IMR-90 (cell line): ENCODE measurements around the gene DNASE2B. TPM values are rescaled to one million over a fixed set of nuclear protein-coding genes. Genes with fewer than 3 reads are reported as not detected.

Source experiments
- ATAC-seq: fragments of 200-7000 bp; cut with Tn5 transposase; 2 replicates; pipeline ENCODE4 v1.9.1; 2020; ENCODE audit warnings: low read depth, mild to moderate bottlenecking, moderate library complexity
- BruUV-seq: library from RNA; stranded (reverse); fragments of 400-500 nt; replicated peaks from 2 replicates; lab custom pipeline; 2021; lab: Mats Ljungman, UMichigan
- CTCF ChIA-PET: fragments of 300-600 bp; formaldehyde crosslinking; extraction: SDS; loops from one replicate; lab custom pipeline; 2021; ENCODE audit warnings: antibody characterized with exemption; lab: Yijun Ruan, JAX
- POLR2A ChIA-PET: fragments of 300-600 bp; sonication (Branson Sonifier 250); formaldehyde crosslinking; loops from one replicate; lab custom pipeline; 2022; ENCODE audit warnings: antibody characterized with exemption; ENCODE audit not compliant: unreplicated experiment; lab: Charles Lee
- DNase-seq: peaks from one replicate; pipeline ENCODE4 v3.0.0; 2013
- H2AFZ ChIP-seq: replicated peaks from 2 replicates; pipeline ENCODE3; 2013; ENCODE audit warnings: low read length, mild to moderate bottlenecking; ENCODE audit not compliant: poor library complexity
- H2AK5ac ChIP-seq: 2 replicates; pipeline ENCODE4 v1.6.1; 2013; ENCODE audit warnings: low read depth, low read length, inconsistent platforms
- H2AK9ac ChIP-seq: replicated peaks from 2 replicates; pipeline ENCODE3; 2013; ENCODE audit warnings: mild to moderate bottlenecking, low read depth, low read length, moderate library complexity; ENCODE audit not compliant: poor library complexity
- H2BK120ac ChIP-seq: 2 replicates; pipeline ENCODE4 v1.6.1; 2013; ENCODE audit warnings: low read depth, low read length, inconsistent platforms
- H2BK15ac ChIP-seq: 3 replicates; pipeline ENCODE4 v1.6.1; 2013; ENCODE audit warnings: low read depth, low read length, inconsistent platforms
- H2BK20ac ChIP-seq: 2 replicates; pipeline ENCODE4 v1.6.1; 2013; ENCODE audit warnings: low read depth, mild to moderate bottlenecking, inconsistent platforms, low read length, moderate library complexity
- H2BK5ac ChIP-seq: 2 replicates; pipeline ENCODE4 v1.6.1; 2013; ENCODE audit warnings: mild to moderate bottlenecking, low read depth, low read length, inconsistent platforms; ENCODE audit not compliant: poor library complexity, severe bottlenecking
- H3K14ac ChIP-seq: replicated peaks from 2 replicates; pipeline ENCODE4 v1.6.1; 2013; ENCODE audit warnings: low read depth, low read length, inconsistent platforms
- H3K18ac ChIP-seq: 2 replicates; pipeline ENCODE4 v1.6.1; 2013; ENCODE audit warnings: low read depth, low read length, control low read depth
- H3K23ac ChIP-seq: 2 replicates; pipeline ENCODE4 v1.6.1; 2013; ENCODE audit warnings: low read depth, low read length, inconsistent platforms
- H3K27ac ChIP-seq: 2 replicates; pipeline ENCODE4 v1.5.1; 2013; ENCODE audit warnings: mild to moderate bottlenecking, control low read depth, low read length; ENCODE audit not compliant: insufficient read depth
- H3K27me3 ChIP-seq: 2 replicates; pipeline ENCODE4 v1.6.1; 2013; ENCODE audit warnings: low read length; ENCODE audit not compliant: control insufficient read depth, insufficient read depth
- H3K36me3 ChIP-seq: 2 replicates; pipeline ENCODE4 v1.6.1; 2013; ENCODE audit warnings: low read length, mixed read lengths; ENCODE audit not compliant: control insufficient read depth, insufficient read depth
- H3K4ac ChIP-seq: 2 replicates; pipeline ENCODE4 v1.6.1; 2013; ENCODE audit warnings: low read depth, low read length, inconsistent platforms
- H3K4me1 ChIP-seq: 2 replicates; pipeline ENCODE4 v1.6.1; 2013; ENCODE audit warnings: low read length, mixed read lengths; ENCODE audit not compliant: control insufficient read depth, insufficient read depth
- H3K4me2 ChIP-seq: 2 replicates; pipeline ENCODE4 v1.6.1; 2013; ENCODE audit warnings: low read depth, mild to moderate bottlenecking, control low read depth, low read length, moderate library complexity
- H3K4me3 ChIP-seq: 2 replicates; pipeline ENCODE4 v1.5.1; 2013; ENCODE audit warnings: low read depth, mild to moderate bottlenecking, control low read depth, low read length, moderate library complexity; ENCODE audit not compliant: insufficient read depth
- H3K56ac ChIP-seq: 2 replicates; pipeline ENCODE4 v1.6.1; 2013; ENCODE audit warnings: low read length, inconsistent platforms; ENCODE audit not compliant: insufficient read depth; ENCODE audit errors: extremely low read depth
- H3K79me1 ChIP-seq, 2 experiments: 2 replicates each; pipeline ENCODE4 v1.6.1; 2013; ENCODE audit warnings: low read length in 2 of 2, inconsistent platforms in 1 of 2, low read depth in 1 of 2
- H3K9ac ChIP-seq: 2 replicates; pipeline ENCODE4 v1.6.1; 2013; ENCODE audit warnings: low read depth, low read length, control low read depth
- H3K9me1 ChIP-seq: 2 replicates; pipeline ENCODE4 v1.6.1; 2013; ENCODE audit warnings: low read length, inconsistent platforms; ENCODE audit not compliant: insufficient read depth
- H3K9me3 ChIP-seq: 2 replicates; pipeline ENCODE4 v1.6.1; 2013; ENCODE audit warnings: low read length; ENCODE audit not compliant: control insufficient read depth, insufficient read depth
- H4K20me1 ChIP-seq: 2 replicates; pipeline ENCODE4 v1.6.1; 2013; ENCODE audit warnings: low read length, inconsistent platforms; ENCODE audit not compliant: insufficient read depth
- H4K5ac ChIP-seq: 2 replicates; pipeline ENCODE4 v1.6.1; 2013; ENCODE audit warnings: mild to moderate bottlenecking, low read depth, low read length, control low read depth
- H4K8ac ChIP-seq, 2 experiments: 2 replicates each; pipeline ENCODE4 v1.6.1; 2013; ENCODE audit warnings: low read depth in 2 of 2, low read length in 2 of 2, control low read depth in 1 of 2, inconsistent platforms in 1 of 2
- H4K91ac ChIP-seq: 2 replicates; pipeline ENCODE4 v1.6.1; 2013; ENCODE audit warnings: low read depth, low read length, inconsistent platforms; ENCODE audit not compliant: insufficient read depth
- MAFK ChIP-seq: IDR thresholded peaks from 2 replicates; pipeline ENCODE4 v1.6.1; 2012; ENCODE audit warnings: low read depth, low read length, improper control_type of control experiment
- POLR2A ChIP-seq: IDR thresholded peaks from 2 replicates; pipeline ENCODE4 v1.6.1; 2012; ENCODE audit warnings: mild to moderate bottlenecking, low read depth, low read length
- RAD21 ChIP-seq: IDR thresholded peaks from 2 replicates; pipeline ENCODE4 v1.6.1; 2012; ENCODE audit warnings: low read length, improper control_type of control experiment
- RCOR1 ChIP-seq: IDR thresholded peaks from 2 replicates; pipeline ENCODE4 v1.6.1; 2012; ENCODE audit warnings: mild to moderate bottlenecking, low read length, improper control_type of control experiment; ENCODE audit not compliant: insufficient replicate concordance
- dilution Hi-C: fragments of 300-500 bp; cut with HindIII; formaldehyde crosslinking; loops from one replicate; pipeline ENCODE4 v1.14.3; 2018; ENCODE audit warnings: low sequenced_read_pairs; ENCODE audit not compliant: unreplicated experiment
- in situ Hi-C: fragments of 300-500 bp; cut with MboI; formaldehyde crosslinking; loops from 3 replicates; pipeline ENCODE4 v1.14.3; 2019; ENCODE audit warnings: low sequenced_read_pairs, inconsistent platforms, mixed read lengths
- intact Hi-C: fragments of 100-400 bp; cut with micrococcal nuclease; formaldehyde crosslinking; loops from 2 replicates; pipeline ENCODE4 v1.10.0; 2022
- polyA plus RNA-seq, 3 experiments: library from polyadenylated mRNA; depleted of rRNA; stranded (reverse); fragments of >200 nt; gene quantifications; 2 replicates each; pipeline ENCODE4 v1.2.3, GENCODE V29; 2012; ENCODE audit warnings: low replicate concordance in 1 of 3
- total RNA-seq: library from RNA; depleted of rRNA; stranded (reverse); fragments of >200 nt; gene quantifications from 2 replicates; pipeline ENCODE4 v1.2.3, GENCODE V29; 2012
- TF ChIP-seq, protein P1 (sequence below): conservative IDR thresholded peaks from 2 replicates; pipeline ENCODE4 v1.5.1; 2012; ENCODE audit warnings: mild to moderate bottlenecking, low read depth, low read length, improper control_type of control experiment

DNASE2B gene
- total and polyA plus RNA-seq, 2 of the 4 experiments (the other 2 are of a cell fraction) = not detected

DNA sequence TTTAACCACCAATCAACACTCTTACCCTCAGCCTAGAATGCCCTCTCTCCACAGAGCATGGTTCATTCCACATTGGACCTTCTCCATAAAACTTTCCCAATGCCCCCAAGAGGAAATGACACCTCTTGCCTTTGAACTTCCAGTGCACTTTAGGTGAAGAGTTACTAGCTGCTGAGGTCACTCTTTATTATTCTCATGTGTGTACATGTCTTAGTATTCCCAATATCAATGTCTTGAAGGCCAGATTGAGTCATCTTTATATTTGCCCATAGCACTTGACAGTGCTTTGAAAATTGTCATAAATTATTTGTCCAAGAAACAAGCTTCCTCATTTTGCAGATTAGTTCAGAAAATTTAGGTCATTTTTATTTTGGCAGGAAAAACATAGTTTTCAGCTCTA lies 8.1 kb upstream of the DNASE2B start:
- ATAC-seq = no peak
- Histone ChIP-seq H3K4ac (no peak overlapping the region), H3K56ac (no peak overlapping the region), H3K4me2 (no peak overlapping the region), H3K9ac (no peak overlapping the region), H3K9me3 (no peaks in the 10 kb centered on the region), H2BK5ac (no peak overlapping the region), H3K9me1 (no peaks in the 10 kb centered on the region), H4K91ac (no peak overlapping the region), H4K8ac (no peak overlapping the region), H3K23ac (no peak overlapping the region), H2AK5ac (no peak overlapping the region), H4K20me1 (no peaks in the 10 kb centered on the region), H2AK9ac (no peak overlapping the region), H2BK120ac (no peak overlapping the region), H3K79me1 (no peaks in the 10 kb centered on the region), H3K27me3 (no peaks in the 10 kb centered on the region), H3K4me3 (no peak overlapping the region), H3K36me3 (no peaks in the 10 kb centered on the region), H4K5ac (no peak overlapping the region), H3K4me1 (no peaks in the 10 kb centered on the region), H3K18ac (no peak overlapping the region), H3K27ac (no peak overlapping the region), H3K14ac (no peak overlapping the region), H2BK15ac (no peak overlapping the region), H2AFZ (no peak overlapping the region), H2BK20ac (no peak overlapping the region)
- no peak for DNase-seq
- dilution Hi-C loops (no loop called here), intact Hi-C loops (no loop called here), in situ Hi-C loops (no loop called here)
- BruUV-seq = no TSS peak
- POLR2A ChIA-PET = no interaction called here
- TF ChIP-seq RAD21 = no peak
- TF ChIP-seq, protein P1, sequence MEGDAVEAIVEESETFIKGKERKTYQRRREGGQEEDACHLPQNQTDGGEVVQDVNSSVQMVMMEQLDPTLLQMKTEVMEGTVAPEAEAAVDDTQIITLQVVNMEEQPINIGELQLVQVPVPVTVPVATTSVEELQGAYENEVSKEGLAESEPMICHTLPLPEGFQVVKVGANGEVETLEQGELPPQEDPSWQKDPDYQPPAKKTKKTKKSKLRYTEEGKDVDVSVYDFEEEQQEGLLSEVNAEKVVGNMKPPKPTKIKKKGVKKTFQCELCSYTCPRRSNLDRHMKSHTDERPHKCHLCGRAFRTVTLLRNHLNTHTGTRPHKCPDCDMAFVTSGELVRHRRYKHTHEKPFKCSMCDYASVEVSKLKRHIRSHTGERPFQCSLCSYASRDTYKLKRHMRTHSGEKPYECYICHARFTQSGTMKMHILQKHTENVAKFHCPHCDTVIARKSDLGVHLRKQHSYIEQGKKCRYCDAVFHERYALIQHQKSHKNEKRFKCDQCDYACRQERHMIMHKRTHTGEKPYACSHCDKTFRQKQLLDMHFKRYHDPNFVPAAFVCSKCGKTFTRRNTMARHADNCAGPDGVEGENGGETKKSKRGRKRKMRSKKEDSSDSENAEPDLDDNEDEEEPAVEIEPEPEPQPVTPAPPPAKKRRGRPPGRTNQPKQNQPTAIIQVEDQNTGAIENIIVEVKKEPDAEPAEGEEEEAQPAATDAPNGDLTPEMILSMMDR = no peak
- no peak for TF ChIP-seq MAFK
- no peak for TF ChIP-seq POLR2A
- no peak for TF ChIP-seq RCOR1
- CTCF ChIA-PET = interaction anchor here (1.1 kb wide), 1 partner anchor 10 kb away, joined by 3 read pairs; no protein-coding TSS in a partner anchor
